ENCODE measurements around the gene RFXAP.

GRCh38 chr13:36872621-36873020 lies 53.6 kb downstream of the RFXAP start:
- TF ChIP-seq POLR2A (IDR thresholded peaks at IDR 0.05) (no peak), CTCF (IDR thresholded peaks at IDR 0.05) (no peak)

Measured in thyroid gland (tissue), 4 donors.